ENCODE results near the gene MYO15A.
A peak's percentile ranks its signal among the peaks of the same experiment; 100 is the strongest.

MYO15A gene, protein sequence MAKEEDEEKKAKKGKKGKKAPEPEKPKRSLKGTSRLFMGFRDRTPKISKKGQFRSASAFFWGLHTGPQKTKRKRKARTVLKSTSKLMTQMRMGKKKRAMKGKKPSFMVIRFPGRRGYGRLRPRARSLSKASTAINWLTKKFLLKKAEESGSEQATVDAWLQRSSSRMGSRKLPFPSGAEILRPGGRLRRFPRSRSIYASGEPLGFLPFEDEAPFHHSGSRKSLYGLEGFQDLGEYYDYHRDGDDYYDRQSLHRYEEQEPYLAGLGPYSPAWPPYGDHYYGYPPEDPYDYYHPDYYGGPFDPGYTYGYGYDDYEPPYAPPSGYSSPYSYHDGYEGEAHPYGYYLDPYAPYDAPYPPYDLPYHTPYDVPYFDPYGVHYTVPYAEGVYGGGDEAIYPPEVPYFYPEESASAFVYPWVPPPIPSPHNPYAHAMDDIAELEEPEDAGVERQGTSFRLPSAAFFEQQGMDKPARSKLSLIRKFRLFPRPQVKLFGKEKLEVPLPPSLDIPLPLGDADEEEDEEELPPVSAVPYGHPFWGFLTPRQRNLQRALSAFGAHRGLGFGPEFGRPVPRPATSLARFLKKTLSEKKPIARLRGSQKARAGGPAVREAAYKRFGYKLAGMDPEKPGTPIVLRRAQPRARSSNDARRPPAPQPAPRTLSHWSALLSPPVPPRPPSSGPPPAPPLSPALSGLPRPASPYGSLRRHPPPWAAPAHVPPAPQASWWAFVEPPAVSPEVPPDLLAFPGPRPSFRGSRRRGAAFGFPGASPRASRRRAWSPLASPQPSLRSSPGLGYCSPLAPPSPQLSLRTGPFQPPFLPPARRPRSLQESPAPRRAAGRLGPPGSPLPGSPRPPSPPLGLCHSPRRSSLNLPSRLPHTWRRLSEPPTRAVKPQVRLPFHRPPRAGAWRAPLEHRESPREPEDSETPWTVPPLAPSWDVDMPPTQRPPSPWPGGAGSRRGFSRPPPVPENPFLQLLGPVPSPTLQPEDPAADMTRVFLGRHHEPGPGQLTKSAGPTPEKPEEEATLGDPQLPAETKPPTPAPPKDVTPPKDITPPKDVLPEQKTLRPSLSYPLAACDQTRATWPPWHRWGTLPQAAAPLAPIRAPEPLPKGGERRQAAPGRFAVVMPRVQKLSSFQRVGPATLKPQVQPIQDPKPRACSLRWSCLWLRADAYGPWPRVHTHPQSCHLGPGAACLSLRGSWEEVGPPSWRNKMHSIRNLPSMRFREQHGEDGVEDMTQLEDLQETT (N-terminal part only)

DNA sequence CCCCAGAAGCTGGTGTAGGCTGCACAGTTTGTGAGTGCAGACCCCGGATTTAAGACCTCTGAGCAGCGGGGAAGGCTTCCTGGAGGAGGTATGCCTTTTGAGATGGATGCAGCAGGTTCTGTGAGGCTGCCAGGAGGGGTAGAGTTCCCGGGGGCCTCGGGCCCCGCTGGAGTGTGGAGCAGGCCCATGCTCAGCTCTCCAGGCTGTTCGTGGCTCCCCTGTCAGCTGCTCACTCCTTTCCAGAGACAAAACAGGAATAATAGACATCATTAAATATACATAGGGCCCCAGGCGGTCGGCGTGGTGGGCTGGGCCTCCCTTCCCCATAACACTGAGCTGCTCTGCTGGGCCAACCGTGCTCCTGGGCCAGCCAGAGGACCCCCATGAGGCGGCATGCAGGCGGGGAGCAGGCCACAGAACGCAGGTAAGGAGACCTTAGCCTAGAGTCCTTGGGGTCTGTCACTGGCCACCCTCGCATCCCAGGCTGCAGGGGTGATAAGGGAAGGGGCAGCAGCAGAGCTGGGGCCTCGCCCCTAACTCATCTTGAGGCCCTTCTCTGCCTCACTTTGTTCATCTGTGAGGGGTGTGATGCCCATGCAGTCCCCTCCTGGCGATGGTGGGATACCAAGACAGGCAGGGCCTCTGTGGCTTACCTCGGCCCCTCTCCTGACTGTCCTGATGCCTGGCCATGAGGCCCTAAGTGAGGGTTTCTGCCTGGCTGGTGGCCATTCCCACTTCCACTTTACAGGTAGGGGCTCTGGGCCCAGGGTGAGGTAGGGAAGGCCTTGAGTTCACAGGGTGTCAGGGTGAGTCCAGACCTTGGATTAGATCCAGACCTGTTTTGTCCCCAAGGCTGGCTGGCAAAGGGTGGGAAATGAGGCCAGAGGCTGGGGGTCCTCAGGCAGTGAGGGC is at the start of gene MYO15A:
Gene MYO15A (plus strand): TSS at position 356 of the 912 bp plus-strand sequence. CDS start 10,045 bp downstream, outside the sequence.
- no peak for DNase-seq (ENCODE audit: low read depth)

DNA sequence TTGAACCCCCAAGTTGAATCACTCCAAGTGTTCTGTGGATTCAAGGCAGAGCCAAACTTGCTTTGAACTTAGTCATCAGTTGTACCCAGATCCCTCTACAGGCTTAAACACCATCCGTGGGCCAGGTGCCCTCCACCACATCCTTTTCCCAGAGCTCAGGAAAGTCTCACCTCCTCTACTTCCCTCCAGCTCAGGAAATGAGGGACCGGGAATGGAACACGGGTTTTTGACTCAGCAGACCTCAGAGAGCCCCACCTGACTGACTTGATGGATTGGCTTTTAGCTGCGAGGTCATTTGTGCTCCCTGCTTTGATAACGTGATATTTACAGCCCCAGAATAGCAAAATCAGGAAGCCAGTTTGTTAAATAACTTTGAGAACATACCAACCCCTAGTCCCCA is 49.3 kb upstream of the MYO15A start:
- no peak for DNase-seq (ENCODE audit: low read depth)

DNA sequence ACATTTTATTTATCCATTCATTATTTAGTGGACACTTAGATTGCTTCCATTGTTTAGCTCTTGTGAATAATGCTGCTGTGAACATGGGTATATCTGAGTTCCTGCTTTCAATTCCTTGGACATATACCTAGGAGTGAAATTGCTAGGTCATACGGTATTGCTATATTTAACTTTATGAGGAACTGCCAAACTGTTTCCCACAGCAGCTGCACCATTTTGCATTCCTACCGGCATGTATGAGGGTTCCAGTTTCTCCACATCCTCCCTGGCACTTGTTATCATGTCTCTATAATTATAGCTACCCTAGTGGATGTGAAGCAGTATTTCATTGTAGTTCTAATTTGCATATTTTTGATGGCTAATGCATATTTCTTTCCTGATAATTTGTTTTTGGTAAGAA is 44.5 kb upstream of the MYO15A start:
- DNase-seq (ENCODE audit: low read depth), result no peak

DNA sequence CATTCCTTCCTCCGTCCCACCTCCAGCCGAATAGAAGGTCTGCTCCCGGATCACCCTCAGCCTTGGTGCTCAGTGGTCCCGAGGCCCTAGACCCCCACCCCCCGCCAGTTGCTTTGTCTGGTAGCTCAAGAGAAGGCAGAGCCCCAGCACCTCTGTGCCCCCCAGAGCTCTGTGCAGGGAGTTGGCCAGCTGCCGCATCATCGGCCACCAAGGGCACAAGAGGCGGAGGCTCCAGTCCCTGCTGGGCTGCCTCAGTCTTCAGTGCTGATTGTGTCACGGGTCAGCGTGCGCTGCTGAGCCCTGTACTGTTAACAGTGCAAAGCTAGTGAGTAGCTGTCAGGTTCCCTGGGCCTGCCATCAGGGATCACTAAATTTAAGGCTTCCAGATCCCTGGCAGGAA is 43.0 kb upstream of the MYO15A start:
- no peak for DNase-seq (ENCODE audit: low read depth)

DNA sequence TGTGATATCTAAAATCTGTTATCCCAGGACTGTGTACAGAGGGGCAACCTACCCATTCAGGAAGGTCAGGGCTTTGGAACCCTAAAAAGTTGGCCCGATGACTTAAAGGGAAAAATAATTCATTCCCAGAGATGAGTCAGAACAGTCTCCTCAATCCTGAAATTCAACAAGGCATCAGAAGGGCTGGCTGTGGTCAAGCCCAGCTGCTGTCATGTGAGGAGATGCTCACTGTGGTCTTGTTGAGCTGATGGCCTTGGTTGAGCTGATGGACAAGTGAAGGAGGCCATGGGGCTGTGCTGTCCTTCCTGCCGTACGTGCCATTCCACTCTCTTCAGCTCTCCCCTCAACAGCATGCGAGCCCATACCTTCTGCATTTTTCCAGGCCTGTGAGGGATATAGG is 41.7 kb upstream of the MYO15A start:
- DNase-seq (ENCODE audit: low read depth), result no peak

DNA sequence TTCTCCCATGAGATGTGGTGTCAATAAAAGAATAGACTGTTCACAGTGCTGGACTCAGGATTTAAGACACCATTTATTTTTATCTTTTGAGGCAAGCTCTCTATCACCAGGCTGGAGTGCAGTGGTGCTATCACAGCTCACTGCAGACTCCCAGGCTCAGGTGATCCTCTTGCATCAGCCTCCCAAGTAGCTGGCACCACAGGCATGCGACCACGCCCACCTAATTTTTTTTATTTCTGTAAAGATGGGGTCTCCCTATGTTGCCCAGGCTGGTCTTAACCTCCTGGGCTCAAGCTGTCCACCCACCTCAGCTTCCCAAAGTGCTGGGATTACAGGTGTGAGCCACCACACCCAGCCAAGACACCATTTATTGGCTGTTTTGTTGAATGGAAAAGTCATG is 39.5 kb upstream of the MYO15A start:
- DNase-seq (ENCODE audit: low read depth), result no peak

DNA sequence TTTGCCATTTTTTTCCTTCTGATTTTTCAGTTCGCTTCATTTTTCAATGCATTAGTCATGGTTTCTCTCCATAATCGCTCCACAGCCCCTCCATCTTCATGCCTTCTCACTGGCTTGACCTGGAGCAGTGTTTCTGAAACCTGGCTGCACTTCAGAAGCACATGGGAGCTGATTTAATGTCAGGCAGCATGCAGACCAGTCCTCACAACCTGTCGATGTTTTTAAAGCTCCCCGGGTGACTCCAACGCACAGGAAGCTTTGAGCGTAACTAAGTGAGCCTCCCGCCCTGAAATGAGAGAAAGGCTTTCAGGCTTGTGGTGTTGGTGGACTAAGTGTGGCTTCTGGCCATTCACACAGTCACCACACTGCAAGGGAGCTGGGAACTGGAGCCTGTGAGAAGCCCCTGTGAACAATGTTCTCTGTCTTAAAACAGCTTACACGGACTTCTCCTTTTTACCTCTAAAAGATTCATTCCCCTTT is 37.7 kb upstream of the MYO15A start:
- DNase-seq (ENCODE audit: low read depth), result no peak

DNA sequence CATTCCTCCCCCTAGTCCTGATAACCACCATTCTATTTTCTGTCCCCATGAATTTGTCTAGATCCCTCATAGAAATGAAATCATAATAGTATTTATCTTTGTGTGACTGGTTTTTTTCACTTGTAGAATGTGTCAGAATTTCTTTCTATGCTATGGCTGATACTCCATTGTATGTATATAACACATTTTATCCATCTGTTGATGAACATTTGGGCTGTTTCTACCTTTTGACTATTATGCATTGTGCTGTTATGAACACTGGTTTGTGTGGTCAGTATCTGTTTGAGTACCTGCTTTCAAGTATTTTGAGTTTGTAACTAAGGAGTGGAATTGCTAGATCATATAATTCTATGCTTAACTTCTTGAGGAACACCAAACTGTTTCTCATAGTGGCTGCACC is 36.8 kb upstream of the MYO15A start:
- no peak for DNase-seq (ENCODE audit: low read depth)

DNA sequence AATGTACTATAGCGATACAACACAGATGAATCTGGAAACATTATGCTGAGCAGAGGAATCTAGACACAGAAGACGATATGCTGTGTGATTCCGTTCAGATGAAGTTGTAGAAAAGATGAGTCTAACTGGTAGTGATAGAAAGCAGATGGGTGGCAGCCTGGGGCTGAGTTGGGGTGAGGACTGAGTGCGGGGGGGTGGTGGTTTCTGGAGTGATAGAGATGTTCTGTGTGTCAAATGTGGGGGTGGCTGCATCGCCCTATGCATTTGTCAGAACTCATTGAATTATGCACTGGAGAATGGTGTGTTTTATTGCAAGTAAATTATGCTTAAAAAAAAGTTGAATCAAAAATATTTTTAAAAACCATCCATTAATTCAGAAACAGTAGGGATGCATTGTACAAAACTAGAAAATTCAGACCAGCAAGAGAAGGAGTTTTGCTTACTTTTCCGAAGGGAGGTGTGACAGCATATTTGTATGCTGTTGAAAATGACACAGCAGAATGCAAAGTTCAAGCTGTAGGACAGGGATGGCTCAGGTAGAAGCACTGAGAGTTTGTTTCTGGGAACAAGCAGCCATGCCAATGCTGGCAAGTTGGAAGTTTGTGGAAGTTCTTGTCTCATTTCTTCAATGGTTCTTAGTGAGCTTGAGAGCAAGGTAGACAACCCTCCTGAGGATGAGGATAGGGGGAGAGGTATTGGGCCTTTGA is 33.8 kb upstream of the MYO15A start:
- DNase-seq (ENCODE audit: low read depth), result no peak

DNA sequence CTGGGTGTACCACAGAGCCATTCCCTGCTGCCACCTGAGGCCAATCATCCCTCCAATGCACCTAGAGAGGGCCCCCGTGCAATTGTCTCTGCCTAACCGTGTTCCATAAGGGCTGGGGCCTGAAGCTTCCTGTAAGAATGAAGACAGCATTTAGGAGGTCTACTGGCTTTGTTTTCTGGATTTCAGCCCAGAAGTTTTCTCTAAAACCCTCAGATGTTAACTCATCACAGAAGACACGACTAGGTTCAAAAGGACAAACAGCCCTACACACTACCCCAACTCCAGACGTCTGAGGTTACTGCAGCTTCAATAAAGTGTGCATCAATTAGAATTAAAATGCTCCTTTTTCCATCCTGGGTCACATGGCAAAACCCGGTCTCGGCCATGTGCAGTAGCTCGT is 31.6 kb upstream of the MYO15A start:
- DNase-seq (ENCODE audit: low read depth), result no peak

DNA sequence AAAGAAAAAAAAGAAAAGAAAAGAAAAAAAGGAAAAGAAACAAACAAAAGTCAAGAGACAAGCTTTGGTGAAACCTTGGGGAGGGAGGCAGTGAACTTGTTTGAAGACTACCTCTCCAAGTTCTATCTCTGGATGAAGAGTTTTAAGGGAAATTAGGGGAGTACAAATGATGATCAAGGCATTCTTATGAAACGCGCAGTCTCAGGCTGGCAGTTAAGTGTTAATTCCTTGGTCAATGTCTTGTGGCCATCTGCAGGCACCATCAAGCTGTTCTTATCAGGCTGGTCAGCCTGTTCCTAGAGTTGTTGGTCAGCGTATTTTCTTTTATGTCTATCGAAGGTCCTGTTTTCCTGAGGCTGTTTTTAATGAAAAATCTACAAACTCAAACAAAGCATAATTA is 29.0 kb upstream of the MYO15A start:
- DNase-seq (ENCODE audit: low read depth), result no peak

DNA sequence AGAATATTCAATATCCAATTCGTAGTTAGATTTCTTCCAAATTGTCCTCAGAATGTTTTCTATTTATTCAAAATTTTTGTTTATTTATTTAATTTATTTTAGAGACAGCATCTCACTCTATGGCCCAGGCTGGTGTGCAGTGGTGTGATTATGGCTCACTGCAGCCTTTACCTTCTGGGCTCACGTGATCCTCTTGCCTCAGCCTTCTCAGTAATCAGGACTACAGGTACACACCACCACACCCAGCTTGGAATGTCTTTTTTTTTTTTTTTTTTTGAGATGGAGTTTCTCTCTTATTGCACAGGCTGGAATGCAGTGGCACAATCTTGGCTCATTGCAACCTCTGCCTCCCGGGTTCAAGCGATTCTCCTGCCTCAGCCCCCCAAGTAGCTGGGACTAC is 24.3 kb upstream of the MYO15A start:
- DNase-seq (ENCODE audit: low read depth), result no peak

DNA sequence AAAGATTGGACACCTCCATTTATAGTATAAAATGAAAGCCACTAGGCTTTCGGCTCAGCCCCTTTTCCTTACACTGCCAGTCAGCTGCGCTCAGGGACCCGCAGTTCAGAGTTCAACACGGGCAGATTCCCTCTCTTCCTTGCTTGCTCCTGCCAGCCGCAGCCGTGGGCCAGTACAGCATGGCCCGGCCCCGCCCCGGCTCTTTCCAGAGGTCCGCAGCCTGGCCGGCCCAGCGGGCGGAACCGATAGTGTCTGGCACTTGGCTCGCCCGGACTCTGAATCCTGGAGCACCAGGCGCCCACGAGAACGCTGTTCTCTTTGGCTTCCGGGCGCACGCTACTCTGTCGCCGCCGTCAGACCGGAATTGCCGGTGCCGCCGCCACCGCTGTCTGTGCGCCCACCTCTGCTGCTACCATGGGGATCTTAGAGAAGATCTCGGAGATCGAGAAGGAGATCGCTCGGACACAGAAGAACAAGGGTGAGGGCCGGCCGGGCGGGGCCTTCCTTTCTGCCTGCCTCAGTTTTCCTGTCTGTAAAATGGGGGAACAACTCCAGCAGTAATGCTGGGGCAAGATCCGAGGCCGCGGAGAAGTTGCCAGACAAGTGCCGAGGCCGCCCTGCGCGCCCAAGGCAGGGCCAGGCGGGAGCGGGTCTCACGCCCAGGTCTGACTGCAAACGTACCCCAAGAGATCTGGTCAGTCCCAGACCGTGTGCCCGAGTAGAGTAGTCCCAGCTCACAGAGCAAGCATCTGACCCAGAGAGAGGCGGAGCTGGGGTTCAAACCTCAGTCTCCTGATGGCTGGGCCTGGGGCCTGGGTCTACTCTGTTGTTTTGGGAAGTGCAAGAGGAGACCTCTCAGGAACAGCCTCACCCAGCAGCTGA is 20.7 kb upstream of the MYO15A start, which contains the start of gene DRG2:
Gene DRG2 (plus strand): TSS at position 339 of the 882 bp plus-strand sequence. CDS start 76 bp downstream, at position 415.
- peak; percentile 89 for DNase-seq (ENCODE audit: low read depth)

DNA sequence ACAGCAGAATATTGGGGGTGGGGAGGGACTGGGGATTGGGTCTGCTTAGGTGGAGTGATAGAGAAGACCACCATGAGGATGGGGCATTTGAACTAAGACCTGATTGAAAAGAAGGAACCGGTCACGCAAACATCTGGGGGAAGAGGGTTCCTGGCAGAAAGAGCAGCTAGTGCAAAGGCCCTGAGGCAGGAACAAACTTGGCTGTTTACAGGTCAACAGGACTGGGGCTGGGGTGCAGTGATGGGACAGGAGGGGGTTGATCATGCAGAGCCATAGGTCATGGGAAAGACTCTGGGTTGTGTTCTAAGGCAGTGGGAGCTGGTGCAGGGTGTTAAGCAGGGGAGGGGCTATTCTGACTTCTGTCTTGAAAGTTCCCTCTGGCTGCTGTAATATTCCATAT is 18.9 kb upstream of the MYO15A start:
- no peak for DNase-seq (ENCODE audit: low read depth)

DNA sequence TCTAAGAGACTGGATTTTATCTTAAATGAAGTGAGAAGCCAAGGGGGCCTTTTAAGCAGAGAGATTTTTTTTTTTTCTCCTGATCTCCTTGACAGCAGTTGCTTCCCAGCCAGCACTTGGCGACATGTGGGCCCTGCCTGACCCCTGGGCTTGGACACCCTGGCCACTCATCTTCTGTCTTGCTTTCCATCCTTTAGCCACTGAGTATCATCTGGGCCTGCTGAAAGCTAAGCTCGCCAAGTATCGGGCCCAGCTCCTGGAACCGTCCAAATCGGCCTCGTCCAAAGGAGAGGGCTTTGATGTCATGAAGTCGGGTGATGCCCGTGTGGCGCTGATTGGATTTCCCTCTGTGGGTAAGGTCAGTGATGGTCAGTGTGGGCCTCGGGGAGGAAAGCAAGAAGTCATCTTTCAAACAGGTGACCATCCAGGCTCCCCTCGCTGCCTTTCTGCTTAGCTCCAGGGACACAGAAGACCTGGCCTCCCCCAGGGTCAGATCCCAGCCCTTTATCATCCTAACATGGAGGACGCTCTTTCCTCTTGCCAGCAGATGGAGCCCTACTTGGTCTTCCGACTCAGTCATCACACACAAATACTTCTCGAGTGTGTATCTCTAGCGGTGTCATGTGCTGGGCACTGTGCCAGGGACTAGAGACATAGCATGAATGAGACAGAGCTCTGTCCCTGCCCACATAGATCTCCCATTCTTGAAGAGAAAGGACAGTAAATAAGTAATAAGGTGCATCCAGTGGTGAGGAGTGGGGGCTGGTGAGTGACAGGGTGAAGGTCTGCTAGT is 14.7 kb upstream of the MYO15A start:
- DNase-seq (ENCODE audit: low read depth), result no peak

DNA sequence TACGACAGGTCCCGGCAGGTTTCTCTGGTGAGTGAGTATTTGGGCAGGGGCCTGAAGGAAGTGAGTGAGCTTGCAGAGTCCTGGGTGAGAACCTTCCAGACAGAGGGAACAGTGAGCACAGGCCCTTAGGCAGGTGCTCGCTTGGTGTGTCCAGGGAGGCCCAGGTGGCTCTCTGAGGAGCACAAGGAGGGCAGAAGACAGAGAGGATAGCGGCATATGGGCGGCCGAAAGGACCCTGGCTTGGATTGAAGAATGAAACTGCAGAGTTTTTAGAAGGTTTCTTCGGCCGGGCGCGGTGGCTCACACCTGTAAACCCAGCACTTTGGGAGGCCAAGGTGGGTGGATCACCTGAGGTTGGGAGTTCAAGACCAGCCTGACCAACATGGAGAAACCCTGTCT is 14.1 kb upstream of the MYO15A start:
- no peak for DNase-seq (ENCODE audit: low read depth)

DNA sequence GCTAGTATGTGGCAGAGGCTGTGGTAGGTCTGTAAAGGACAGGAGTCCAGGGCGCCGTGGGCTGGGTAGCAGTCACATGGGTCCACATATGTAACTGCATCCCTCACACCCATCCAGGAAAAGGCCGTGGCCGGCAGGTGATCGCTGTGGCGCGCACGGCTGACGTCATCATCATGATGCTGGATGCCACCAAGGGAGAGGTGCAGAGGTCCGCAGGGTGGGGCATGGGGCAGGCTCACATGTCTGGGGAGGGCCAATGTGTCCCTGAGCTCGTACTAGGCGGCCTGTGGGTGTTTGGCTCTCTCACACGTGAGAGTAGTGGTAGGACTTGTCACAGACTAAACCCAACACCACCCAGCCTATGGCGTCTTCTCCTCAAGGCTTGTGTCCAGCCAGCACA is 9.0 kb upstream of the MYO15A start:
- no peak for DNase-seq (ENCODE audit: low read depth)

DNA sequence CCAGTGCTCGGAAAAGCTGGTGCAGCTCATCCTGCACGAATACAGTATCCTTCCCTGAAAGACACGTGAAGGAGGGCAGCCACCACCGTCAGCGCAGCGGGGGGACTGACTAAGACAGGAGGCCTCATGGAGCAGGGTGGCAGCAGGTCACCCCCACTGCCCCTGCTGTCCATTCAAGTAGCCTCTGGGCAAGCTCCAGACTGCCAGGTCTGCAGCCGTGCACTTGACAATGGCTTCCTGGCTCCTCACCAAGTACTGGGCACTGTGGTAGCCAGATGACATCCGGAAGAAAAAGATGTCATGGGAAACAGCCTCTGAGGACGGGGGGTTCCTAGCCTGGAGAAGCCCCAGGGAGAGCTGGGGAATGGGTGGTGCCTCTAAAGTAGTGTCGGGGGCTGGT is 7.9 kb upstream of the MYO15A start:
- DNase-seq (ENCODE audit: low read depth), result no peak

DNA sequence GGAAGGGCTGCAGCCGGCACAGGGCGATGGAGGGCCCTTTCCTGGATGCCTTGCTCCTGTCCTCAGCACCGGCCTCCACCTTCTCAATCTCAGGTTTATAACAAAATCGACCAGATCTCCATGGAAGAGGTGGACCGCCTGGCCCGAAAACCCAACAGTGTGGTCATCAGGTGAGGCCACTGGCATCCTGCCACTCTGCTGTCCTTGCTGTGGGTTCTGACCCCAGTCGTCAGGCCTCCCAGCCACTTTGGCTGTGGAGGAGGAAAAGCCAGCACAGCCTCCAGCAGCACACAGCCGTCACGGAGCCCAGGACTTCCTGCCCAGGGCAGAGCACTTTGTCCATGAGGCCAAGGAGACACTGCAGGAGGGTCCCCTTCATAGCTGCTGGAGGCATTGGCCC is 6.7 kb upstream of the MYO15A start:
- DNase-seq (ENCODE audit: low read depth), result no peak
